SK-N-SH treated with all-trans-retinoic acid at 6 μM for 48 hours (cell line): ENCODE data around the gene CFAP91.

Experiments used
- CSRNP3 ChIP-seq: fragments of 250-450 bp; sonication (Bioruptor Pico); IDR thresholded peaks from 2 replicates; pipeline ENCODE4 v1.5.1; 2021; ENCODE audit warnings: mild to moderate bottlenecking, moderate library complexity
- ISL1 ChIP-seq: fragments of 250-450 bp; sonication (Bioruptor Pico); IDR thresholded peaks from 2 replicates; pipeline ENCODE4 v2.1.2; 2022; ENCODE audit warnings: mild to moderate bottlenecking, moderate library complexity
- RARB ChIP-seq: fragments of 250-450 bp; sonication (Bioruptor Pico); IDR thresholded peaks from 2 replicates; pipeline ENCODE4 v1.8.0; 2021; ENCODE audit warnings: mild to moderate bottlenecking, moderate library complexity
- SNAI2 ChIP-seq: fragments of 250-450 bp; sonication (Bioruptor Pico); IDR thresholded peaks from 2 replicates; pipeline ENCODE4 v1.5.0; 2020; ENCODE audit warnings: mild to moderate bottlenecking, moderate library complexity
- TOX ChIP-seq: fragments of 250-450 bp; sonication (Bioruptor Pico); IDR thresholded peaks from 2 replicates; pipeline ENCODE4 v1.8.0; 2021; ENCODE audit warnings: mild to moderate bottlenecking, moderate library complexity, borderline replicate concordance
- TSHZ2 ChIP-seq: fragments of 250-450 bp; sonication (Bioruptor Pico); IDR thresholded peaks from 2 replicates; pipeline ENCODE4 v1.5.0; 2020; ENCODE audit warnings: mild to moderate bottlenecking, moderate library complexity
- ZFP3 ChIP-seq: fragments of 250-450 bp; sonication (Bioruptor Pico); IDR thresholded peaks from 2 replicates; pipeline ENCODE4 v1.5.0; 2020; ENCODE audit warnings: mild to moderate bottlenecking, moderate library complexity
- ZFP30 ChIP-seq: fragments of 450-650 bp; formaldehyde crosslinking; IDR thresholded peaks from 2 replicates; pipeline ENCODE4 v1.5.0; 2022; ENCODE audit warnings: mild to moderate bottlenecking, moderate library complexity

GRCh38 chr3:119700920-119701734 lies 1.7 kb upstream of the CFAP91 start:
- no peak for TF ChIP-seq ZFP30 (CRISPR knock-in tag)
- no peak for TF ChIP-seq ISL1 (CRISPR knock-in tag)
- no peak for TF ChIP-seq SNAI2 (CRISPR knock-in tag)
- TF ChIP-seq ZFP3 (CRISPR knock-in tag): no peak
- no peak for TF ChIP-seq TSHZ2
- no peak for TF ChIP-seq RARB (CRISPR knock-in tag)
- TF ChIP-seq CSRNP3 (CRISPR knock-in tag): no peak
- TF ChIP-seq TOX (CRISPR knock-in tag): no peak
